Upper lobe of left lung (tissue), 4 donors: ENCODE results near the gene ASB4.

Experiments used
- EP300 ChIP-seq, 4 donors: sonication (generic); formaldehyde crosslinking; IDR thresholded peaks; one replicate each; pipeline ENCODE4 v1.5.1; 2017; ENCODE audit warnings: antibody characterized with exemption in 4 of 4, control low read depth in 2 of 4
- POLR2A ChIP-seq, 4 donors: fragments of 450-650 bp; IDR thresholded peaks; one replicate each; pipeline ENCODE4 v1.5.1; 2016 to 2017; ENCODE audit warnings: antibody characterized with exemption in 4 of 4, mild to moderate bottlenecking in 2 of 4
- POLR2AphosphoS5 ChIP-seq, 2 donors: sonication (generic); formaldehyde crosslinking; IDR thresholded peaks; one replicate each; pipeline ENCODE4 v1.5.1; 2017; ENCODE audit warnings: antibody characterized with exemption in 2 of 2
- TF ChIP-seq, protein P1 (sequence below), 6 experiments: fragments of 450-650 bp in 4 of 6; fragments of 200-600 bp in 2 of 6; sonication (generic) in 2 of 6; IDR thresholded peaks; one replicate each; pipeline ENCODE4 v1.5.1; 2016 to 2019; ENCODE audit warnings: antibody characterized with exemption in 6 of 6

DNA sequence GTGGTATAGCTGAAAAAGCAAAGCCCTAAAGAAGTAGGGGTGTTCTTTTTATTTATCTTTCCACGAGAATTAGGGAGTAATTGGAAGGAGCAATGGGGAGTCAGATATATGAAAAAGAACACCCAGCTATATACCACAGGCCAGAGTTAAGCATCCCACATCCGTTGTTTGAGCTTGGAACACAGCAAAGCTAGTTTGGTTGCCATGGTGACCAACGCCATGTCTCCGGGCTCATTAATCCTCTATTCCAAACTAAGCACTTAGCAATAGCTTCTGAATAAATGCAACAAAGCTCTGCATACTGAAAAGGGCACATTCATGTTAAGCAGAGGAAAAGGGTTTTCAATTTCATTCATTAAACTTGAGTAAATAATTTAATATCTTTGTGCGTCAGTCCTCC, 23.5 kb downstream of the ASB4 start:
- TF ChIP-seq, protein P1, sequence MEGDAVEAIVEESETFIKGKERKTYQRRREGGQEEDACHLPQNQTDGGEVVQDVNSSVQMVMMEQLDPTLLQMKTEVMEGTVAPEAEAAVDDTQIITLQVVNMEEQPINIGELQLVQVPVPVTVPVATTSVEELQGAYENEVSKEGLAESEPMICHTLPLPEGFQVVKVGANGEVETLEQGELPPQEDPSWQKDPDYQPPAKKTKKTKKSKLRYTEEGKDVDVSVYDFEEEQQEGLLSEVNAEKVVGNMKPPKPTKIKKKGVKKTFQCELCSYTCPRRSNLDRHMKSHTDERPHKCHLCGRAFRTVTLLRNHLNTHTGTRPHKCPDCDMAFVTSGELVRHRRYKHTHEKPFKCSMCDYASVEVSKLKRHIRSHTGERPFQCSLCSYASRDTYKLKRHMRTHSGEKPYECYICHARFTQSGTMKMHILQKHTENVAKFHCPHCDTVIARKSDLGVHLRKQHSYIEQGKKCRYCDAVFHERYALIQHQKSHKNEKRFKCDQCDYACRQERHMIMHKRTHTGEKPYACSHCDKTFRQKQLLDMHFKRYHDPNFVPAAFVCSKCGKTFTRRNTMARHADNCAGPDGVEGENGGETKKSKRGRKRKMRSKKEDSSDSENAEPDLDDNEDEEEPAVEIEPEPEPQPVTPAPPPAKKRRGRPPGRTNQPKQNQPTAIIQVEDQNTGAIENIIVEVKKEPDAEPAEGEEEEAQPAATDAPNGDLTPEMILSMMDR (IDR thresholded peaks at IDR 0.05), result no peak
- TF ChIP-seq POLR2A (IDR thresholded peaks at IDR 0.05) (no peak), POLR2AphosphoS5 (IDR thresholded peaks at IDR 0.05) (no peak), EP300 (IDR thresholded peaks at IDR 0.05) (no peak)
